GM19193 (cell line): Measurements from ENCODE around the gene PSMC4.
A peak's percentile ranks its signal among the peaks of the same experiment; 100 is the strongest.

Source experiments
- POLR2A ChIP-seq: IDR thresholded peaks from 4 replicates; pipeline ENCODE4 v1.6.1; 2011; ENCODE audit not compliant: insufficient read depth, insufficient read length; ENCODE audit errors: extremely low read depth

PSMC4 gene

GRCh38 chr19:39970675-39971379 is at the start of gene PSMC4:
Gene PSMC4, plus strand, starts transcription at chr19:39971165. Its CDS starts 38 bp downstream, at chr19:39971203.
- TF ChIP-seq POLR2A = peak; percentile 88

DNA sequence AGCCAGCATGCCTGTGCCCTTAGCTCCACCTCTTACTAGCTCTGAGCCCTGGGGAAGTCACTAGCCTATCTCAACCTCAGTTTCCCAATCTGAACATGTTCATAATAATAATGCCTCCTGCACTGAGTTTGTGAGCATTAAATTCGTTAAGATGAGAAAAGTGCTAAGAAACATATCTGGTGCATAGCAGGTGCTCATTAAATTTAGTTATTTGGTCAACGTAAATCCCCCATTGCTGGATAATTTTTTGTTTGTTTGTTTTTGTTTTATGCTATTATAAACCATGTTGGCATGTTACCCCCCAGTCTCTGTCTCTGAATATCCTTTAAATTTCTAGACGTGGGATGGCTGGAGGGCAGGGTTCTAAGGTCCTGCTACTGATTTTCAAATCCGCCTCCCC is 47.1 kb upstream of the PSMC4 start:
- TF ChIP-seq POLR2A = no peak

DNA sequence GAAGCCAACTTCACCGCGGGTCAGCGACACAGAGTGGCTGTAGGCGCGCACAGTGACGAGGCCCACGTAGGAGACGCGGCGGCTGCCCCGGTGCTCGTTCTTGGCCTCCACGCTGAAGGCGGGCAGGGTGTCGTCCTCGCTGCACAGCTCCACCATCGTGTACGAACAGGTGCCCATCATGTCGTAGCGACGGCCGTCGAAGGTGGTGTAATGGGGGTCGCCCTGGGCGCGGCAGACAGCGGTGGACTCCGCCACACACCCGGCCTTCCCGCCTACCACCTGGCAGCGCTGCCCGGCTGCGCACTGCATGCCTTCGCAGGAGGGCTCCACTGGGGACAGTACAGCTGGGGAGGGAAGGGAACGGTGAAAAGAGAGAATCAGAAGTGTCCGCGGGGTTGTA is 46.6 kb upstream of the PSMC4 start:
- no peak for TF ChIP-seq POLR2A

GRCh38 chr19:39924952-39925351 is 46.0 kb upstream of the PSMC4 start:
- TF ChIP-seq POLR2A = no peak

DNA sequence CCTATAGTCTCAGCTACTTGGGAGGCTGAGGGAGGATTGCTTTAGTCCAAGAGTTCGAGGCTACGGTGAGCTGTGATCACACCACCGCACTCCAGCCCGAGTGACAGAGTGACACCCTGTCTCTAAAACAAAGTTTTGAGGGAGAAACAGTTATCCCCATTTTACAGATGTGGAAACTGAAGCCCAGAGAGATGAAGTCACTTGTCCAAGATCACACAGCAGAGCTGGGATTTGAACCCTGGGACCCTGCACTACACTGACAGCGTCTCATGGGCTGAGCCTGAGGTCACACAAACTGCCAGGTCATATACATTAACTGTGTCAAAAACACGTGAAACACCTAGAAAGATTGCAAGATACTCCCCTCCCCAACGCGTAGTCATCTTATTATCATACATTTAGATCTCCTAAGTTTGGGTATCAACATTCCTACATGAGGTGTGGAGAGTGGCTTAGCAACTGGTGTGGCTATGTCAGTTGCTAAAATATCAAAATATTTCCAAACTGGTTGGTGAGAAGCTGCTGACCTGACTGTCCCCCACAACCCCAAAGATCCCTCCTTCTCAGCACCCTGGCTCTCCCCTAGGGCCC is 44.7 kb upstream of the PSMC4 start:
- TF ChIP-seq POLR2A = no peak

GRCh38 chr19:39927076-39927475 is 43.9 kb upstream of the PSMC4 start:
- no peak for TF ChIP-seq POLR2A

DNA sequence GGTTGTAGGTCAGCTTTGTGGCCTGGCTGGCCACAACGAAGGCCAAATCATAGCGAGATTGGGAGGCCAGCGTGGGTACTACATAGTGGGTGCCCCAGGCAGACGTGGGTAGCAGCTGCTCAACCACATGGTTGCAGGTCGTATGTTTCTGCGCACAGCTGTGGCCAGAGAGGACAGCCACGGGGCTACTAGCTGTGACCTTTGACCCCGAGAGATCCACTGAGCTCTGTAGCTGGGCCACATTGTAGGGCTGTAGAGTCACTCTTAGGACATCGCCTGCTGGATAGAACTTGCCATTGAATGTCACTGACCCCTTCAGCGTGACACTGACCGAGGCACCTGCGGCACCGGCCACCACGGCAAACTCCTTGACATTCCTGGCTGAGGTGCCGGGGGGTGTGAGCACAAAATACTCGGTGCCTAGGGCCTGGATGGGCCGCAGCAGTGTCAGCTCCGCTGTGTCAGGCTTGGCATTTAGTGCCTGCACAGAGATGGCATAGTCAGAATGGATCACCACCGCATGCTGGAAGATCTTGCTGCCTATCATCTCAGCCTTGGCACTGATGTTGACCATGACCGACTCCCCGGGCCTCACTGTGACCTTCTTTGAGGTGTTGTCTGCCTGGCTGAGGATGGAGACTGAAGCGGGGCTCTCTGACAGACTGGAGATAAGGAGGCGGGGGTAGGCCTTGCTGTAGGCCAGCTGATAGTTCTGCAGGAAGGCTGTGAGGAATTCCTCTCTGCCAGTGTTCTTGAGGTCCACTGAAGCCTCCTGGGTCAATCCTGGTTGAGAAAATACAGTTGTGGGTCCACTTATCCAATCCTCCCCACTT is 43.2 kb upstream of the PSMC4 start:
- no peak for TF ChIP-seq POLR2A

DNA sequence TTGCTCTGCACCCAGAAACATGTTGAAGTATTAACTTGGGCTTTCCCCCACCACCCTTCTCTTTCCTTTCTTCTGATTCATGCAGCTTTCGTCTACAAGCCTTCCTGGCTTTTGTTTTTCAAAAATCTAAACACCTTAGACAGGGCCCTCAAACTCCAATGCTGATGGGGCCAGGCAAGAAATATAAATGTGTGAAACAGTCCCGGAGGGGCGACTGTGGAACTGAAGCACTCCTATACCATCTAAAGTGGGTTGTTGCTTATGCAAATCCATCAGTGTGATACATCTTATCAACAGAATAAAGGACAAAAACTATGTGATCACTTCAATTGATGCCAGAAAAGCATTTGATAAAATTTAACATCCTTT is 42.6 kb upstream of the PSMC4 start:
- no peak for TF ChIP-seq POLR2A

DNA sequence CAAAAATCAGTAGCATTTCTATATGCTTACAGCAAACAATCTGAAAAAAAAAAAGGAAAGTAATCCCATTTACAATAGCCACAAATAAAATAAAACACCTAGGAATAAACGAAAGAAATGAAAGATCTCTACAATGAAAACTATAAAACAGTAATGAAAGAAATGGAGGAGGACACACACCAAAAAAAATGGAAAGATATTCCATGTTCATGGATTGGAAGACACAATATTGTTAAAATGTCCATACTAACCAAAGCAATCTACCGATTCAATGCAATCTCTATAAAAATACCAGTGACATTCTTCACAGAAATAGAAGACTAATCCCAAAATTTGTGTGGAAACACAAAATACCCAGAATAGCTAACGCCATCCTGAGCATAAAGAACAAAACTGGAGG is 41.2 kb upstream of the PSMC4 start:
- no peak for TF ChIP-seq POLR2A

- no peak for TF ChIP-seq POLR2A
Observed at GRCh38 chr19:39934584-39935363, 36.2 kb upstream of the PSMC4 start, which contains the start of gene FCGBP. Gene FCGBP, minus strand, starts transcription at chr19:39934634.

DNA sequence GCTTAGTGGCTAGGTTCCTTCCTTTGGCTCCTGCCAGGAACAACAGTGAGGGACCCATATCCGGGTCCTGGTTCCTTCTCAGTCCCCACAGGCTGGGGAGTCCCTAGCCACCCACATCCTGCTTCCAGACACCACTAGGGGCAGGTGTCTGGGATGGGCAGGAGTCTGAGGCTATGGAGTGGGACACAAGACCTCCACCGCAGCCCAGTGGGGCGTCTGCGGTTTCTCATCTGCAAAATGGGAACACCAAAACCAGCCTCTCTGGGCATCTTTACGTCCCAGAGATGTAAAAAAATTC is 35.7 kb upstream of the PSMC4 start:
- TF ChIP-seq POLR2A = no peak

- no peak for TF ChIP-seq POLR2A
Observed at GRCh38 chr19:39936020-39936419, 34.9 kb upstream of the PSMC4 start.

DNA sequence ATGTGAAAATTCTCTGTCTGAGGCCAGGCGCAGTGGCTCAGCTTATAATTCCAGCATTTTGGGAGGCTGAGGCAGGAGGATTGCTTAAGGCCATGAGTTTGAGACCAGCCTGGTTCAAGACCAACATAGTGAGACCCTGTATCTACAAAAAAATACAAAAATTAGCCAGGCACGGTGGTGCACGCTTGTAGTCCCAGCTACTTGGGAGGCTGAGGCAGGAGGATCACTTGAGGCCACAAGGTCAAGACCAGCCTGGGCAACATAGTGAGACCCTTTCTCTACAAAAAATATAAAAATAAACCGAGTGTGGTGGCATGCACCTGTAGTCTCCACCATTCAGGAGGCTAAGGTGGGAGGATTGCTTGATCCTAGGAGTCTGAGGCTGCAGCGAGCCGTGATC is 34.3 kb upstream of the PSMC4 start:
- no peak for TF ChIP-seq POLR2A

- TF ChIP-seq POLR2A = no peak
Observed at GRCh38 chr19:39937094-39937720, 33.8 kb upstream of the PSMC4 start.

DNA sequence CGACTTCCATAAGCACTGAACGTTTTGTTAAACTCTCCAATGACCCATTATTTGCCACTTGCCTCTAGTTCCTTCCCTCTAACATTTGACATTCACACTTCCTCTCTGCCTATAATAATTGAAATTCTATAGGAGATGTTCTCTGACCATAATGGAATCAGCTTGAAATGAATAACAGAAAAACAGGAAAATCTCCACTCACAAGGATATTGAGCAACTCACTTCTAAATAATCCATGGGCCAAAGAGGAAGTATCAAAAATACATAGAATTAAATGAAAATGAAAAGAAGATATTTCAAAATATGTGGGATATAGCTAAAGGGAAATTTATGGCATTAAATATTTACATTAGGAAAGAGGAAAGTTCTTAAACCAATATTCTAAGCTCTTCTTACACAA is 33.2 kb upstream of the PSMC4 start:
- TF ChIP-seq POLR2A = no peak
